ENCODE results near the gene SLCO2A1.

SLCO2A1 gene

DNA sequence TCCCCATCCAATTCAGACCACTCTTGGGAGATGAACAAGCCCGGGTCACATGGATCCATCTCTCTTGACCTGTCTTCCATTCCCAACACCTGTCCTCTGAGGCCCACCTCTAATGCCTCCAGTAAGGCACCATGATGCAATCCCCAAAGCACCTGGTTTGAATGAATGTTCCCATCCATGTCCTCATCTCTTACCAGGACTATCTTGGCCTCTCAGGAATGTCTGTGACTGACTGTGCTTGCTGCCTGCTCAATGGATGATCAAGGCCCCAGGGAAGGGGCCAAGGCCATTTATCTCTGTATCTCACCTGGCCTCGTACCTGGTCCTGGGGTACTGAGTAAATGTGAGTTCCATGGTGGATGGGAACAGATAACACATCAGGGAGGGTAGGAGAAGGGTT is 49.7 kb downstream of the SLCO2A1 start:
- TF ChIP-seq GATA3 (IDR thresholded peaks at IDR 0.05; ENCODE audit: low read depth, low read length) (no peak), GATA2 (IDR thresholded peaks at IDR 0.05; ENCODE audit: low read depth, low read length) (no peak)

GRCh38 chr3:133979553-133979952 is 50.2 kb downstream of the SLCO2A1 start:
- TF ChIP-seq GATA2 (IDR thresholded peaks at IDR 0.05; ENCODE audit: low read depth, low read length), result no peak
- TF ChIP-seq GATA3 (IDR thresholded peaks at IDR 0.05; ENCODE audit: low read depth, low read length), result no peak

DNA sequence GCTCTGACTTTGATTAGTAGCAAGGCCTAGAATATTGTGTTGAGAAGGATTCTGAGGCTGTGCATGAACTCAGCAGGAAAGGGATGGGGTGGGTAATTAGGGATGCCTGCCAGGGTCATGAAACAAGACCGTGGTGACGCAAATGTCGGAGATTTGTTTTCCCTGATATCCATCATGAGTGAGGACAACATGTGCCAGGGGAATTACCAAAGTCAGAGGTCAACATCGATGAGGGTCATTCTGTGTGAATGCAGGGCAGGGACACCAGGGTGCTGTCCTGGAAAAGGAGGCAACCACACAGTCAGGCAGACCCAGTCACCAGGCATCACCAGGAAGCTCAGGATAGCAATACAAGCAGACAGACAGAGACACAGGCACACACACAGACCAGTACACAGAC is 52.2 kb downstream of the SLCO2A1 start:
- TF ChIP-seq GATA2 (IDR thresholded peaks at IDR 0.05; ENCODE audit: low read depth, low read length) (no peak), GATA3 (IDR thresholded peaks at IDR 0.05; ENCODE audit: low read depth, low read length) (no peak)

GRCh38 chr3:133973249-133973980 is 56.3 kb downstream of the SLCO2A1 start:
- TF ChIP-seq GATA2 (IDR thresholded peaks at IDR 0.05; ENCODE audit: low read depth, low read length) (no peak), GATA3 (IDR thresholded peaks at IDR 0.05; ENCODE audit: low read depth, low read length) (no peak)

DNA sequence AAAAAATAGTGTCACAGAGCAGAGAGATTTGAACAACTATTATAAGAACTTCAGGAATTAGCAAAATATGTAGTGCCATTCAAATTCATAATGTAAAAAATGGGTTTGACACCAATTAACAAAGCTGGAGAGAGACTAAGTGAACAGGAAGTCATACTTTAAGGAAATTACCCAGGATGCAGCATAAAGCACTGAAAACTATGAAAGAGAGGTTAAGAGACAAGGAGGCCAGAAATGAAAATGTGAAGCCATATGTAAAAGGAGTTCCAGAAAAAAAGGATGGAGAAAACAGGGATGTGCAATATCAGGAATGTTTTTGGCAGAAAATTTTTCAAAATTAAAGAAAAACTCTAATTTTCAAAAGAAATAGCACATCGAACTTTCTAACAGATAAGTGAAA is 57.6 kb downstream of the SLCO2A1 start:
- TF ChIP-seq GATA3 (IDR thresholded peaks at IDR 0.05; ENCODE audit: low read depth, low read length) (no peak), GATA2 (IDR thresholded peaks at IDR 0.05; ENCODE audit: low read depth, low read length) (no peak)

DNA sequence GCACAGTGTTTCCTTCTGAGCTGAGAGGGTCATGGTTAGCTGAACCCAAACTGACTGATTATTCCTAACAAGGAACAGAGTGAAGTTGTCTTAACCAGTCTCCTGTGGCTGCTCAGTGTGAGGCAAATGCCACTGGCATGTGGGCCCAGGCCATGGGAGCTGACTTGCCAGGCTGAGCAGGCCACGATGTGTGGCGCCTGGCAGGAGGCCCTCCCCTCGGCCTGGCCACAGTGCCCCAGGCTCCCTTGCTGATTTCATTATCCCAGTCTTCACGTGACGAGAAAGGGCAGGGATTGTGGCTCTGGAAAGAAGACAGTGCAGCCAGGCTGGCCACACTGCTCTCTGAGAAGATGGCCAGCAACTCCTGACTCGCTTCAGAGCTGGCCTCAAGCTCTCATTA is 58.8 kb downstream of the SLCO2A1 start:
- TF ChIP-seq GATA2 (IDR thresholded peaks at IDR 0.05; ENCODE audit: low read depth, low read length) (no peak), GATA3 (IDR thresholded peaks at IDR 0.05; ENCODE audit: low read depth, low read length) (no peak)

DNA sequence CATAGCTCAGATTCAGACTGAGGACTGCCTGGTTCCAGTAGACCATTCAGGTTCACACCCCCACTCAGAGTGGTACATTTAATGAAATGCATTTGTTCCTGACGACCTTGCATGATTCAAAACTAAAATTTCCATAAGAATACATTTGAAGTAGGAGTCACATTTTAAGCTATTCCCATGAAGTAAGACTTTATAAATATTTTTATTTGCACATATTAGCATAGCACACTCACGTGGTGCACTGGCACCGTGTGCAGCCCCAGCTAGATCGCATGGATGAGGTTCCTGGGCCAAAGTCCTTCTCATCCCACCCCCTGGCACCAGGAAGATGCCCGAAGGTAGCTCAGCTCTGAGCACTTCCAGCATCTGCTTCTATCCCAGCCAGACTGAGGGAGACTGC is 59.4 kb downstream of the SLCO2A1 start:
- no peak for TF ChIP-seq GATA3 (IDR thresholded peaks at IDR 0.05; ENCODE audit: low read depth, low read length)
- no peak for TF ChIP-seq GATA2 (IDR thresholded peaks at IDR 0.05; ENCODE audit: low read depth, low read length)

DNA sequence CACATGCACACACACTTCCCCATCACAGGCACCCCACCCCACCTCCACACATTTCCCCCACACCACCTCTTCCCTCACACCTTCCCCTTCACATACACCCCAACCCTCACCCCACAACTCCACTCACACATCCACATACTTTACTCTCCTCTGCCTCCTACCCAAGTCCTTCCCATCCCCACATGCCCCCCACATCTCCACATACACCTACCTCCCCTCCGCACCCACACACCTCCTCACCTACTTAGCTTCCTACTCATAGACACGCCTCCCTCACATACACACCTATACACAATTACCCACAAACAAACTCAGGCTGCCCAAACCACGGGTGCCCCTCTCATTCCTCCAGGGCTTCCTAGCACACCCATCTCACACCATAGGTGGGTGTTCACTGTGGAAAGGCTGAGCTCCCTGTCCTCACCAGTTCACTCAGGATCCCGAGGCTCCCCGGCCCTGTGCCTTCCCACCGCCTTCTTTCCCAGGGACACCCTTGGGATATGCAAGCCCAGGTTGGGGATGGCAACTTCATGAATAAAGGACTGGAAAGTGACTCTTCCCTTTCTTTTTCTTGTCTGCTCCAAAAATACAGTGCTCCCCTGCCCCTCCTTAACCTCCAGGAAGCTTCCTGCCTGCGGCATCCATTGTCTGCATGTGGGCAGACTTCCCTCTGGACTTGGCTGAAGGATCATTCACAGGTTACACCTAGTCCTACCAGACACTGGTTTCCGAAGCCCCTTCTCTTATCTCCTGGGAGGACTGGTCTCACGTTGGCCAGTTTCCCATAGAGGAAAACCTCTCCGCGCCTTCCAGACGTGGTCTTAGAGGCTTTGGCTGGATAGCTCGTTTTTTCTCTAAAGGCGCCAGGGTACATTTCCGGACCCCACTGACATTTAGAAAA is 61.5 kb downstream of the SLCO2A1 start:
- TF ChIP-seq GATA2 (IDR thresholded peaks at IDR 0.05; ENCODE audit: low read depth, low read length) (no peak), GATA3 (IDR thresholded peaks at IDR 0.05; ENCODE audit: low read depth, low read length) (no peak)

- TF ChIP-seq GATA2 (IDR thresholded peaks at IDR 0.05; ENCODE audit: low read depth, low read length) (no peak), GATA3 (IDR thresholded peaks at IDR 0.05; ENCODE audit: low read depth, low read length) (no peak)
Measured at GRCh38 chr3:133966954-133967353, 62.8 kb downstream of the SLCO2A1 start.

- TF ChIP-seq GATA3 (IDR thresholded peaks at IDR 0.05; ENCODE audit: low read depth, low read length) (no peak), GATA2 (IDR thresholded peaks at IDR 0.05; ENCODE audit: low read depth, low read length) (no peak)
Measured at GRCh38 chr3:133965906-133966305, 63.8 kb downstream of the SLCO2A1 start.

GRCh38 chr3:133965013-133965570 is 64.6 kb downstream of the SLCO2A1 start:
- no peak for TF ChIP-seq GATA2 (IDR thresholded peaks at IDR 0.05; ENCODE audit: low read depth, low read length)
- no peak for TF ChIP-seq GATA3 (IDR thresholded peaks at IDR 0.05; ENCODE audit: low read depth, low read length)

DNA sequence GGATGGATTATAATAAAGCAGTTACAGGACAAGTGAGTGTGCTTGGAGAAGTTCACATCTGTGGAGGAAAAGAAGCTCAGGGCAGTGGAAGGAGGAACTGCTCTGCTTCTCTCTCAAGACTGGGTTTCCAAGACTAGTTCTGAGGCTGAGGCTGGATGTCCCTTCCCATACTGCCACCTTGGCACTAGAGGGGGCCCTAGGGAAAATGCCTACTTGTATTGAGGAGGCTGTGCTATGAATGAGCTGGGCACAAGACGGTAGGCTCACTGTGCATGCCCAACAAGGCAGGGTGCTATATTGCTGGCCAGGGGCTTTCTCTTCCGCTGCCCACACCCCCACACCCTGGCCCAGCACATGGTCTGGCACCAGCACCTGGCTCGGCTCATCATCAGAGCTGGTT is 65.2 kb downstream of the SLCO2A1 start:
- TF ChIP-seq GATA2 (IDR thresholded peaks at IDR 0.05; ENCODE audit: low read depth, low read length) (no peak), GATA3 (IDR thresholded peaks at IDR 0.05; ENCODE audit: low read depth, low read length) (no peak)

- TF ChIP-seq GATA2 (IDR thresholded peaks at IDR 0.05; ENCODE audit: low read depth, low read length), result no peak
- TF ChIP-seq GATA3 (IDR thresholded peaks at IDR 0.05; ENCODE audit: low read depth, low read length), result no peak
Measured at GRCh38 chr3:133963657-133964396, 65.9 kb downstream of the SLCO2A1 start.

DNA sequence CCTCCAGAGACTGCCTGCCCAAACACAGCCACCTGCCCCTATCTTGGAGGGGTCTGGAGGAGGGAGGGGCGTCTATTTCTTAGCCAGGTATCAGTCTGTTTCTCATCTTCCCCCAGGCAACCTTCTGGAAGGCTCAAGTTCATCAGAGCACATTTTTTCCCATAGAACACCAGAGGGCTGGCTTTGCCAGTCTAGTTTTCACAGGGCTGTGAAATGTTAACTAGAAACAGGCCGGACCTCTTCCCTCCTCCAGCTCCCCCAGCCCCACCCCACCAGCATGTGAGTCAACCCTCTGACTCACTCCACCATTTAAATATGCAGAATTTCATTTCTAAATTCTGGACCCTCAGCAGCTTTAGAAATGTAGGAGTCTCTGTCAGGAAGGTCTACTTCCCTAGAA is 66.9 kb downstream of the SLCO2A1 start:
- no peak for TF ChIP-seq GATA2 (IDR thresholded peaks at IDR 0.05; ENCODE audit: low read depth, low read length)
- TF ChIP-seq GATA3 (IDR thresholded peaks at IDR 0.05; ENCODE audit: low read depth, low read length), result no peak

All from SH-SY5Y (cell line).